Upper lobe of left lung (tissue), 6 donors: ENCODE data around the gene UBASH3A. TPM values are rescaled to one million over a fixed set of nuclear protein-coding genes. Genes with fewer than 3 reads are reported as not detected.

Source experiments
- ATAC-seq, 2 donors: fragments of 200-7000 bp; cut with Tn5 transposase; one replicate each; pipeline ENCODE4 v1.9.1; 2022; ENCODE audit warnings: mild to moderate bottlenecking in 2 of 2, moderate library complexity in 2 of 2; ENCODE audit not compliant: low FRiP score in 2 of 2
- DNase-seq, 2 donors: peaks; one replicate each; pipeline ENCODE4 v3.0.0-alpha.2; 2019 to 2020
- H3K27ac ChIP-seq, 4 donors: fragments of 200-600 bp; sonication (generic); one replicate each; pipeline ENCODE4 v1.5.1; 2016 to 2019
- H3K27me3 ChIP-seq, 4 donors: fragments of 200-600 bp; sonication (generic); one replicate each; pipeline ENCODE4 v1.5.1; 2017 to 2019
- H3K36me3 ChIP-seq, 4 donors: fragments of 200-600 bp; sonication (generic); one replicate each; pipeline ENCODE4 v1.5.1; 2016 to 2019
- H3K4me1 ChIP-seq, 4 donors: fragments of 200-600 bp; sonication (generic); one replicate each; pipeline ENCODE4 v1.5.1; 2018 to 2019
- H3K4me3 ChIP-seq, 4 donors: fragments of 200-600 bp; sonication (generic); one replicate each; pipeline ENCODE4 v1.5.1; 2017 to 2019; ENCODE audit warnings: mild to moderate bottlenecking in 2 of 4, moderate library complexity in 1 of 4
- H3K9me3 ChIP-seq, 4 donors: fragments of 200-600 bp; sonication (generic); one replicate each; pipeline ENCODE4 v1.5.1; 2018 to 2019
- CTCF ChIP-seq, 6 experiments: fragments of 450-650 bp in 4 of 6; fragments of 200-600 bp in 2 of 6; sonication (generic) in 2 of 6; IDR thresholded peaks; one replicate each; pipeline ENCODE4 v1.5.1; 2016 to 2019; ENCODE audit warnings: antibody characterized with exemption in 6 of 6
- EP300 ChIP-seq, 4 donors: sonication (generic); formaldehyde crosslinking; IDR thresholded peaks; one replicate each; pipeline ENCODE4 v1.5.1; 2017; ENCODE audit warnings: antibody characterized with exemption in 4 of 4, control low read depth in 2 of 4
- POLR2A ChIP-seq, 4 donors: fragments of 450-650 bp; IDR thresholded peaks; one replicate each; pipeline ENCODE4 v1.5.1; 2016 to 2017; ENCODE audit warnings: antibody characterized with exemption in 4 of 4, mild to moderate bottlenecking in 2 of 4
- POLR2AphosphoS5 ChIP-seq, 2 donors: sonication (generic); formaldehyde crosslinking; IDR thresholded peaks; one replicate each; pipeline ENCODE4 v1.5.1; 2017; ENCODE audit warnings: antibody characterized with exemption in 2 of 2
- WGBS, 2 donors: methylation state at CpG; one replicate each; pipeline ENCODE4 v1.1.5; 2017 to 2018; 5-methylcytosine and 5-hydroxymethylcytosine counted together
- total RNA-seq, 6 donors: library from RNA; depleted of rRNA in 4 of 6; stranded (reverse); fragments of >200 nt in 4 of 6; gene quantifications; one replicate each; pipeline versions ENCODE4 v1.1.0 to v1.2.1, GENCODE V29; 2016 to 2021
- donor health status: DM: no; HTN: no; CAD: no; lungs with moderate emphysema.
- donor health status: DM: no; HTN: yes; CAD: no; lungs with severe emphysema.

UBASH3A gene
- total RNA-seq, 6 donors from 2014 or later, result 1.4 to 7.3 (median 2.9) TPM; not detected in 1

- 55 to 61% methylated on average over 4 of the region's 4 CpGs for WGBS, 2 donors
- no peak for DNase-seq
- Histone ChIP-seq H3K27me3 (no peaks in the 10 kb centered on the region), H3K4me3 (no peak overlapping the region), H3K4me1 (peaks cover 0 to 19% (median 9%) of the 10 kb centered on the region in 4 donors), H3K27ac (no peak overlapping the region), H3K36me3 (no peaks in the 10 kb centered on the region), H3K9me3 (no peaks in the 10 kb centered on the region)
- no peak for ATAC-seq
- TF ChIP-seq CTCF (IDR thresholded peaks at IDR 0.05), result no peak
- no peak for TF ChIP-seq POLR2AphosphoS5 (IDR thresholded peaks at IDR 0.05)
- no peak for TF ChIP-seq POLR2A (IDR thresholded peaks at IDR 0.05)
- TF ChIP-seq EP300 (IDR thresholded peaks at IDR 0.05), result no peak
Measured at GRCh38 chr21:42425591-42425990, 21.9 kb downstream of the UBASH3A start.

GRCh38 chr21:42426424-42426823 lies 22.7 kb downstream of the UBASH3A start:
- H3K27ac ChIP-seq, result no peak overlapping the region
- no peak for TF ChIP-seq POLR2A (IDR thresholded peaks at IDR 0.05)
- TF ChIP-seq POLR2AphosphoS5 (IDR thresholded peaks at IDR 0.05), result no peak
- no peak for TF ChIP-seq CTCF (IDR thresholded peaks at IDR 0.05)
- TF ChIP-seq EP300 (IDR thresholded peaks at IDR 0.05), result no peak
- H3K4me3 ChIP-seq, result no peak overlapping the region
- no peaks in the 10 kb centered on the region for H3K9me3 ChIP-seq
- ATAC-seq (no peak), DNase-seq (no peak)
- WGBS, 2 donors, result 84 to 86% methylated on average over 7 of the region's 7 CpGs
- H3K4me1 ChIP-seq, result peaks cover 0 to 19% (median 9%) of the 10 kb centered on the region in 4 donors
- no peaks in the 10 kb centered on the region for H3K36me3 ChIP-seq
- H3K27me3 ChIP-seq, result no peaks in the 10 kb centered on the region

GRCh38 chr21:42426876-42427480 lies 23.3 kb downstream of the UBASH3A start:
- WGBS, 2 donors, result 85 to 89% methylated on average over 10 of the region's 10 CpGs
- no peak overlapping the region for H3K4me3 ChIP-seq
- H3K36me3 ChIP-seq, result no peaks in the 10 kb centered on the region
- H3K4me1 ChIP-seq, result peaks cover 0 to 19% (median 9%) of the 10 kb centered on the region in 4 donors
- H3K9me3 ChIP-seq, result no peaks in the 10 kb centered on the region
- H3K27ac ChIP-seq, result no peak overlapping the region
- H3K27me3 ChIP-seq, result no peaks in the 10 kb centered on the region
- no peak for ATAC-seq
- no peak for DNase-seq
- TF ChIP-seq POLR2A (IDR thresholded peaks at IDR 0.05), result no peak
- TF ChIP-seq EP300 (IDR thresholded peaks at IDR 0.05), result no peak
- no peak for TF ChIP-seq CTCF (IDR thresholded peaks at IDR 0.05)
- TF ChIP-seq POLR2AphosphoS5 (IDR thresholded peaks at IDR 0.05), result no peak

- DNase-seq, result no peak
- WGBS, 2 donors, result 80 to 88% methylated on average over 10 of the region's 10 CpGs
- peaks cover 0 to 3% (median 0%) of the 10 kb centered on the region in 4 donors for H3K9me3 ChIP-seq
- H3K4me3 ChIP-seq, result no peak overlapping the region
- no peak overlapping the region for H3K27ac ChIP-seq
- peaks cover 0 to 19% (median 9%) of the 10 kb centered on the region in 4 donors for H3K4me1 ChIP-seq
- ATAC-seq, result no peak
- H3K36me3 ChIP-seq, result no peaks in the 10 kb centered on the region
- TF ChIP-seq EP300 (IDR thresholded peaks at IDR 0.05), result no peak
- no peak for TF ChIP-seq CTCF (IDR thresholded peaks at IDR 0.05)
- TF ChIP-seq POLR2AphosphoS5 (IDR thresholded peaks at IDR 0.05), result no peak
- TF ChIP-seq POLR2A (IDR thresholded peaks at IDR 0.05), result no peak
- no peaks in the 10 kb centered on the region for H3K27me3 ChIP-seq
Measured at GRCh38 chr21:42427809-42428419, 24.2 kb downstream of the UBASH3A start.
